ENCODE data around the gene CHMP2A. TPM values are rescaled to one million over a fixed set of nuclear protein-coding genes. Genes with fewer than 3 reads are reported as not detected.

CHMP2A gene
- total and polyA plus RNA-seq, 2 experiments from 2014 or later, result 92.2 to 145 TPM

DNA sequence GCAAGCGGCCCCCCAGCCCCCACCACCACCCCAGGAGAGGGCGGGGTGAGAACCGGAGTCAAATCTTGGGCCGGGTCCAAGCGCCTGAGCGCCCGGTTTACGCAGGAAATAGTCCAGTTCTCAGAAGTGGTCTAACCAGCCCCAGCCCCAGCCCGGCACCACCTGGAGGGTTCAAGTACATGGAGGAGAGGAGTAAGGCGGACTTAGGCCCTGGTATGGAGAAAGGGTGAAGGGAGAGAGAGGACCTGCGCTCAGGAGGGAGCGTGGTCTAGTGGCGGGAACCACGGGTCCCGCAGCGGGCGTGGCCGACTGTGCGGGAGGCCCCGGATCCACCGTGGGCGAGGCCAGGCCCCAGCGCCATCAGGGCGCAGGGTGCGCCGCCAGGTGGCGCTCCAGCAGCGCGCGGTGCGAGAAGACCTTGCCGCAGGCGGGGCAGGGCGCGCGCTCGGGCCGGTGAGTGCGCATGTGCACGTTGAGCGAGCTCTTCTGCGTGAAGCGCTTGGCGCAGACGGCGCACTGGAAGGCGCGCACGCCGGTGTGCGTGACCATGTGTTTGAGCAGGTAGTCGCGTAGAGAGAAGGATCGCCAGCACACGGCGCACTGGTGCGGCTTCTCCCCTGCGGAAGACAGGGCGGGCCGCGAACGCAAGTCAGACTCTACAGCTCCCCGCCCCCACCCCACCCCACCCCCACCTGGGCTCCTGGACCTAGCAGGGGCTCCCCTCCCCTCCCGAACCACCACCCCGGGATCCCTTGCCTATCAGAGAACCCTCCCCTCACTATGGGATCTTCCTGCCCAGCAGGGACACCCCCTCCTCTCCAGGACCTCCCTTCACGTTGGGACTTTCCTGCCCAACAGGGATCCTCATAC lies 41.0 kb downstream of the CHMP2A start:
- H3K27me3 ChIP-seq (ENCODE audit: insufficient read depth), result no peaks in the 10 kb centered on the region
- ATAC-seq, result peak; percentile 80
- no peaks in the 10 kb centered on the region for H3K9me2 ChIP-seq (ENCODE audit: insufficient read depth)
- no peaks in the 10 kb centered on the region for H3K36me3 ChIP-seq (ENCODE audit: insufficient read depth)
- DNase-seq (ENCODE audit: low spot score), result peak; percentile 96
- no peaks in the 10 kb centered on the region for H4K20me1 ChIP-seq (replicated peaks; ENCODE audit: insufficient read depth)
- Mint-ChIP-seq H3K36me3 (ENCODE audit: low read depth) (peaks cover 17% of the 10 kb centered on the region), H3K9me3 (no peaks in the 10 kb centered on the region; the same call in 2 of the 3 replicates), H3K27ac (peak overlapping the region; percentile 89; the same call in 1 of the 2 replicates), H3K4me1 (peaks cover 26% of the 10 kb centered on the region), H3K4me3 (peak overlapping the region; percentile 81), H3K27me3 (ENCODE audit: insufficient read depth, low read depth, poor library complexity) (peaks cover 29% of the 10 kb centered on the region)
- H3K79me2 ChIP-seq (replicated peaks; ENCODE audit: insufficient read depth), result peaks cover 11% of the 10 kb centered on the region; the same call in 1 of the 2 replicates
- peaks cover 12% of the 10 kb centered on the region; the same call in 1 of the 2 replicates for H3F3A ChIP-seq (replicated peaks; ENCODE audit: low read depth)
- no peak for TF ChIP-seq EZH2phosphoT487 (IDR thresholded peaks at IDR 0.05; ENCODE audit: unreplicated experiment)
- TF ChIP-seq JUNB (IDR thresholded peaks at IDR 0.05; ENCODE audit: unreplicated experiment), result no peak
- TF ChIP-seq, protein P1, sequence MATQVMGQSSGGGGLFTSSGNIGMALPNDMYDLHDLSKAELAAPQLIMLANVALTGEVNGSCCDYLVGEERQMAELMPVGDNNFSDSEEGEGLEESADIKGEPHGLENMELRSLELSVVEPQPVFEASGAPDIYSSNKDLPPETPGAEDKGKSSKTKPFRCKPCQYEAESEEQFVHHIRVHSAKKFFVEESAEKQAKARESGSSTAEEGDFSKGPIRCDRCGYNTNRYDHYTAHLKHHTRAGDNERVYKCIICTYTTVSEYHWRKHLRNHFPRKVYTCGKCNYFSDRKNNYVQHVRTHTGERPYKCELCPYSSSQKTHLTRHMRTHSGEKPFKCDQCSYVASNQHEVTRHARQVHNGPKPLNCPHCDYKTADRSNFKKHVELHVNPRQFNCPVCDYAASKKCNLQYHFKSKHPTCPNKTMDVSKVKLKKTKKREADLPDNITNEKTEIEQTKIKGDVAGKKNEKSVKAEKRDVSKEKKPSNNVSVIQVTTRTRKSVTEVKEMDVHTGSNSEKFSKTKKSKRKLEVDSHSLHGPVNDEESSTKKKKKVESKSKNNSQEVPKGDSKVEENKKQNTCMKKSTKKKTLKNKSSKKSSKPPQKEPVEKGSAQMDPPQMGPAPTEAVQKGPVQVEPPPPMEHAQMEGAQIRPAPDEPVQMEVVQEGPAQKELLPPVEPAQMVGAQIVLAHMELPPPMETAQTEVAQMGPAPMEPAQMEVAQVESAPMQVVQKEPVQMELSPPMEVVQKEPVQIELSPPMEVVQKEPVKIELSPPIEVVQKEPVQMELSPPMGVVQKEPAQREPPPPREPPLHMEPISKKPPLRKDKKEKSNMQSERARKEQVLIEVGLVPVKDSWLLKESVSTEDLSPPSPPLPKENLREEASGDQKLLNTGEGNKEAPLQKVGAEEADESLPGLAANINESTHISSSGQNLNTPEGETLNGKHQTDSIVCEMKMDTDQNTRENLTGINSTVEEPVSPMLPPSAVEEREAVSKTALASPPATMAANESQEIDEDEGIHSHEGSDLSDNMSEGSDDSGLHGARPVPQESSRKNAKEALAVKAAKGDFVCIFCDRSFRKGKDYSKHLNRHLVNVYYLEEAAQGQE (IDR thresholded peaks at IDR 0.05; ENCODE audit: unreplicated experiment), result peak; percentile 12
- peak; percentile 93 for TF ChIP-seq POLR2AphosphoS5 (IDR thresholded peaks at IDR 0.05; ENCODE audit: low read depth)
- no peak for TF ChIP-seq NANOG (IDR thresholded peaks at IDR 0.05; ENCODE audit: borderline replicate concordance)
- TF ChIP-seq STAT1 (IDR thresholded peaks at IDR 0.05; ENCODE audit: unreplicated experiment), result no peak
- peak; percentile 53 for TF ChIP-seq CREB1 (CRISPR knock-in tag; IDR thresholded peaks at IDR 0.05; ENCODE audit: low read depth)
- no peak for TF ChIP-seq ZNF114 (CRISPR knock-in tag; IDR thresholded peaks at IDR 0.05)
- TF ChIP-seq, protein P2, sequence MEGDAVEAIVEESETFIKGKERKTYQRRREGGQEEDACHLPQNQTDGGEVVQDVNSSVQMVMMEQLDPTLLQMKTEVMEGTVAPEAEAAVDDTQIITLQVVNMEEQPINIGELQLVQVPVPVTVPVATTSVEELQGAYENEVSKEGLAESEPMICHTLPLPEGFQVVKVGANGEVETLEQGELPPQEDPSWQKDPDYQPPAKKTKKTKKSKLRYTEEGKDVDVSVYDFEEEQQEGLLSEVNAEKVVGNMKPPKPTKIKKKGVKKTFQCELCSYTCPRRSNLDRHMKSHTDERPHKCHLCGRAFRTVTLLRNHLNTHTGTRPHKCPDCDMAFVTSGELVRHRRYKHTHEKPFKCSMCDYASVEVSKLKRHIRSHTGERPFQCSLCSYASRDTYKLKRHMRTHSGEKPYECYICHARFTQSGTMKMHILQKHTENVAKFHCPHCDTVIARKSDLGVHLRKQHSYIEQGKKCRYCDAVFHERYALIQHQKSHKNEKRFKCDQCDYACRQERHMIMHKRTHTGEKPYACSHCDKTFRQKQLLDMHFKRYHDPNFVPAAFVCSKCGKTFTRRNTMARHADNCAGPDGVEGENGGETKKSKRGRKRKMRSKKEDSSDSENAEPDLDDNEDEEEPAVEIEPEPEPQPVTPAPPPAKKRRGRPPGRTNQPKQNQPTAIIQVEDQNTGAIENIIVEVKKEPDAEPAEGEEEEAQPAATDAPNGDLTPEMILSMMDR (conservative IDR thresholded peaks at IDR 0.05; ENCODE audit: low read depth in 2 of 2), result peak; percentile 70 to 98
- TF ChIP-seq, protein P3, sequence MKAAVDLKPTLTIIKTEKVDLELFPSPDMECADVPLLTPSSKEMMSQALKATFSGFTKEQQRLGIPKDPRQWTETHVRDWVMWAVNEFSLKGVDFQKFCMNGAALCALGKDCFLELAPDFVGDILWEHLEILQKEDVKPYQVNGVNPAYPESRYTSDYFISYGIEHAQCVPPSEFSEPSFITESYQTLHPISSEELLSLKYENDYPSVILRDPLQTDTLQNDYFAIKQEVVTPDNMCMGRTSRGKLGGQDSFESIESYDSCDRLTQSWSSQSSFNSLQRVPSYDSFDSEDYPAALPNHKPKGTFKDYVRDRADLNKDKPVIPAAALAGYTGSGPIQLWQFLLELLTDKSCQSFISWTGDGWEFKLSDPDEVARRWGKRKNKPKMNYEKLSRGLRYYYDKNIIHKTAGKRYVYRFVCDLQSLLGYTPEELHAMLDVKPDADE (IDR thresholded peaks at IDR 0.05), result no peak
- no peak for TF ChIP-seq ZNF331 (CRISPR knock-in tag; IDR thresholded peaks at IDR 0.05; ENCODE audit: low read depth)
- no peak for TF ChIP-seq EZH2 (IDR thresholded peaks at IDR 0.05; ENCODE audit: low read depth, unreplicated experiment)
- TF ChIP-seq, protein P4, sequence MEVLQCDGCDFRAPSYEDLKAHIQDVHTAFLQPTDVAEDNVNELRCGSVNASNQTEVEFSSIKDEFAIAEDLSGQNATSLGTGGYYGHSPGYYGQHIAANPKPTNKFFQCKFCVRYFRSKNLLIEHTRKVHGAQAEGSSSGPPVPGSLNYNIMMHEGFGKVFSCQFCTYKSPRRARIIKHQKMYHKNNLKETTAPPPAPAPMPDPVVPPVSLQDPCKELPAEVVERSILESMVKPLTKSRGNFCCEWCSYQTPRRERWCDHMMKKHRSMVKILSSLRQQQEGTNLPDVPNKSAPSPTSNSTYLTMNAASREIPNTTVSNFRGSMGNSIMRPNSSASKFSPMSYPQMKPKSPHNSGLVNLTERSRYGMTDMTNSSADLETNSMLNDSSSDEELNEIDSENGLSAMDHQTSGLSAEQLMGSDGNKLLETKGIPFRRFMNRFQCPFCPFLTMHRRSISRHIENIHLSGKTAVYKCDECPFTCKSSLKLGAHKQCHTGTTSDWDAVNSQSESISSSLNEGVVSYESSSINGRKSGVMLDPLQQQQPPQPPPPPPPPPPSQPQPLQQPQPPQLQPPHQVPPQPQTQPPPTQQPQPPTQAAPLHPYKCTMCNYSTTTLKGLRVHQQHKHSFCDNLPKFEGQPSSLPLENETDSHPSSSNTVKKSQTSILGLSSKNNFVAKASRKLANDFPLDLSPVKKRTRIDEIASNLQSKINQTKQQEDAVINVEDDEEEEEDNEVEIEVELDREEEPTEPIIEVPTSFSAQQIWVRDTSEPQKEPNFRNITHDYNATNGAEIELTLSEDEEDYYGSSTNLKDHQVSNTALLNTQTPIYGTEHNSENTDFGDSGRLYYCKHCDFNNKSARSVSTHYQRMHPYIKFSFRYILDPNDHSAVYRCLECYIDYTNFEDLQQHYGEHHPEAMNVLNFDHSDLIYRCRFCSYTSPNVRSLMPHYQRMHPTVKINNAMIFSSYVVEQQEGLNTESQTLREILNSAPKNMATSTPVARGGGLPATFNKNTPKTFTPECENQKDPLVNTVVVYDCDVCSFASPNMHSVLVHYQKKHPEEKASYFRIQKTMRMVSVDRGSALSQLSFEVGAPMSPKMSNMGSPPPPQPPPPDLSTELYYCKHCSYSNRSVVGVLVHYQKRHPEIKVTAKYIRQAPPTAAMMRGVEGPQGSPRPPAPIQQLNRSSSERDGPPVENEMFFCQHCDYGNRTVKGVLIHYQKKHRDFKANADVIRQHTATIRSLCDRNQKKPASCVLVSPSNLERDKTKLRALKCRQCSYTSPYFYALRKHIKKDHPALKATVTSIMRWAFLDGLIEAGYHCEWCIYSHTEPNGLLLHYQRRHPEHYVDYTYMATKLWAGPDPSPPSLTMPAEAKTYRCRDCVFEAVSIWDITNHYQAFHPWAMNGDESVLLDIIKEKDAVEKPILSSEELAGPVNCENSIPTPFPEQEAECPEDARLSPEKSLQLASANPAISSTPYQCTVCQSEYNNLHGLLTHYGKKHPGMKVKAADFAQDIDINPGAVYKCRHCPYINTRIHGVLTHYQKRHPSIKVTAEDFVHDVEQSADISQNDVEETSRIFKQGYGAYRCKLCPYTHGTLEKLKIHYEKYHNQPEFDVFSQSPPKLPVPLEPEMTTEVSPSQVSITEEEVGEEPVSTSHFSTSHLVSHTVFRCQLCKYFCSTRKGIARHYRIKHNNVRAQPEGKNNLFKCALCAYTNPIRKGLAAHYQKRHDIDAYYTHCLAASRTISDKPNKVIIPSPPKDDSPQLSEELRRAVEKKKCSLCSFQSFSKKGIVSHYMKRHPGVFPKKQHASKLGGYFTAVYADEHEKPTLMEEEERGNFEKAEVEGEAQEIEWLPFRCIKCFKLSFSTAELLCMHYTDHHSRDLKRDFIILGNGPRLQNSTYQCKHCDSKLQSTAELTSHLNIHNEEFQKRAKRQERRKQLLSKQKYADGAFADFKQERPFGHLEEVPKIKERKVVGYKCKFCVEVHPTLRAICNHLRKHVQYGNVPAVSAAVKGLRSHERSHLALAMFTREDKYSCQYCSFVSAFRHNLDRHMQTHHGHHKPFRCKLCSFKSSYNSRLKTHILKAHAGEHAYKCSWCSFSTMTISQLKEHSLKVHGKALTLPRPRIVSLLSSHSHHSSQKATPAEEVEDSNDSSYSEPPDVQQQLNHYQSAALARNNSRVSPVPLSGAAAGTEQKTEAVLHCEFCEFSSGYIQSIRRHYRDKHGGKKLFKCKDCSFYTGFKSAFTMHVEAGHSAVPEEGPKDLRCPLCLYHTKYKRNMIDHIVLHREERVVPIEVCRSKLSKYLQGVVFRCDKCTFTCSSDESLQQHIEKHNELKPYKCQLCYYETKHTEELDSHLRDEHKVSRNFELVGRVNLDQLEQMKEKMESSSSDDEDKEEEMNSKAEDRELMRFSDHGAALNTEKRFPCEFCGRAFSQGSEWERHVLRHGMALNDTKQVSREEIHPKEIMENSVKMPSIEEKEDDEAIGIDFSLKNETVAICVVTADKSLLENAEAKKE (CRISPR knock-in tag; IDR thresholded peaks at IDR 0.05), result no peak
- H2AFZ ChIP-seq, result 0 out of 2 replicates have a peak overlapping the region, but pooled peaks have one; percentile 32
- H3K27ac ChIP-seq (ENCODE audit: low read depth), result peak overlapping the region; percentile 76; the same call in 1 of the 2 replicates
- peak overlapping the region; percentile 64 for H3K4me3 ChIP-seq
- H3K4me2 ChIP-seq, result peak overlapping the region; percentile 81
- H3K4me1 ChIP-seq (ENCODE audit: insufficient read depth), result peaks cover 22% of the 10 kb centered on the region

All from GM23338 (cell line).